H1 (cell line): ENCODE results near the gene GALNT1. TPM values are rescaled to one million over a fixed set of nuclear protein-coding genes. Genes with fewer than 3 reads are reported as not detected.

Experiments
- CTCF ChIA-PET: fragments of 300-600 bp; sonication (Branson Sonifier 250); formaldehyde crosslinking; loops from one replicate; lab custom pipeline; 2021; ENCODE audit not compliant: partially characterized antibody; lab: Charles Lee
- POLR2A ChIA-PET: fragments of 300-600 bp; sonication (Branson Sonifier 250); formaldehyde crosslinking; loops from one replicate; lab custom pipeline; 2021; ENCODE audit warnings: inconsistent platforms; ENCODE audit not compliant: partially characterized antibody; lab: Charles Lee
- DNase-seq, 2 experiments: peaks; one replicate each; pipeline versions ENCODE4 v3.0.0 to v3.0.0-alpha.2; 2010 to 2022; ENCODE audit warnings: low spot score in 2 of 2, low read depth in 1 of 2, mixed read lengths in 1 of 2
- FAIRE-seq: peaks from 2 replicates; lab custom pipeline; 2011; peaks lifted over from hg19 to GRCh38; lab: Jason Lieb, UNC
- H2AFZ ChIP-seq: 2 replicates; pipeline ENCODE4 v1.8.1; 2012; ENCODE audit warnings: low read length, inconsistent platforms
- H2AK5ac ChIP-seq: 2 replicates; pipeline ENCODE4 v1.6.1; 2013; ENCODE audit warnings: low read depth, low read length
- H2BK120ac ChIP-seq: replicated peaks from 2 replicates; pipeline ENCODE3; 2013; ENCODE audit warnings: low read depth, low read length, inconsistent platforms
- H2BK12ac ChIP-seq: 2 replicates; pipeline ENCODE4 v1.6.1; 2013; ENCODE audit warnings: low read depth, low read length
- H2BK15ac ChIP-seq: 2 replicates; pipeline ENCODE4 v1.6.1; 2013; ENCODE audit warnings: low read length
- H2BK20ac ChIP-seq: 2 replicates; pipeline ENCODE4 v1.6.1; 2013; ENCODE audit warnings: low read length
- H2BK5ac ChIP-seq: 2 replicates; pipeline ENCODE4 v1.6.1; 2013; ENCODE audit warnings: low read depth, low read length
- H3K14ac ChIP-seq: 2 replicates; pipeline ENCODE4 v1.6.1; 2013; ENCODE audit warnings: inconsistent platforms; ENCODE audit not compliant: insufficient read length
- H3K18ac ChIP-seq: 2 replicates; pipeline ENCODE4 v1.6.1; 2013; ENCODE audit warnings: low read length; ENCODE audit errors: extremely low read depth
- H3K23ac ChIP-seq: 2 replicates; pipeline ENCODE4 v1.6.1; 2013; ENCODE audit warnings: inconsistent platforms; ENCODE audit not compliant: insufficient read length
- H3K23me2 ChIP-seq: 2 replicates; pipeline ENCODE4 v1.6.1; 2013; ENCODE audit warnings: low read depth, low read length
- H3K27ac ChIP-seq: 2 replicates; pipeline ENCODE4 v1.6.1; 2011; ENCODE audit warnings: low read depth, low read length, inconsistent platforms
- H3K27me3 ChIP-seq, 4 experiments: replicated peaks in 1 of 4; 1 replicate in 1 of 4; 2 replicates in 3 of 4; pipeline versions ENCODE4 v1.6.1 to v1.8.1; 2011 to 2013; ENCODE audit warnings: low read length in 3 of 4, mild to moderate bottlenecking in 3 of 4, inconsistent platforms in 2 of 4, mixed read lengths in 2 of 4, moderate library complexity in 1 of 4; ENCODE audit not compliant: control insufficient read depth in 3 of 4, insufficient read depth in 3 of 4; ENCODE audit errors: extremely low read depth in 1 of 4
- H3K36me3 ChIP-seq, 4 experiments: 2 replicates each; pipeline versions ENCODE4 v1.6.1 to v1.8.1; 2011 to 2013; ENCODE audit warnings: mild to moderate bottlenecking in 4 of 4, low read length in 3 of 4, moderate library complexity in 2 of 4, control low read depth in 1 of 4, inconsistent platforms in 1 of 4; ENCODE audit not compliant: insufficient read depth in 4 of 4, control insufficient read depth in 2 of 4
- H3K4ac ChIP-seq: replicated peaks from 2 replicates; pipeline ENCODE3; 2013; ENCODE audit warnings: low read length, low read depth, mixed read lengths, inconsistent platforms; ENCODE audit not compliant: insufficient read length
- H3K4me1 ChIP-seq, 4 experiments: replicated peaks in 1 of 4; 1 replicate in 1 of 4; 2 replicates in 3 of 4; pipeline versions ENCODE4 v1.6.1 to v1.8.1; 2011 to 2013; ENCODE audit warnings: low read length in 3 of 4, inconsistent platforms in 2 of 4, mixed read lengths in 1 of 4; ENCODE audit not compliant: insufficient read depth in 4 of 4, control insufficient read depth in 3 of 4
- H3K4me2 ChIP-seq, 2 experiments: 2 replicates each; pipeline versions ENCODE4 v1.6.1 to v1.8.1; 2011 to 2013; ENCODE audit warnings: low read depth in 2 of 2, low read length in 2 of 2, control low read depth in 1 of 2, inconsistent platforms in 1 of 2, mild to moderate bottlenecking in 1 of 2; ENCODE audit not compliant: insufficient read depth in 1 of 2
- H3K4me3 ChIP-seq, 4 experiments: fragments of 200-600, 300-600 bp in 1 of 4; sonication (generic), shearing (Covaris generic), sonication (Bioruptor Twin) in 1 of 4; 2 replicates each; pipeline versions ENCODE4 v1.5.1 to v1.8.1; 2011 to 2016; ENCODE audit warnings: low read length in 4 of 4, low read depth in 3 of 4, control low read depth in 2 of 4, inconsistent platforms in 2 of 4, mild to moderate bottlenecking in 2 of 4, mixed read lengths in 1 of 4, moderate library complexity in 1 of 4; ENCODE audit not compliant: insufficient read depth in 2 of 4; ENCODE audit errors: extremely low read depth in 1 of 4
- H3K56ac ChIP-seq: replicated peaks from 2 replicates; pipeline ENCODE3; 2013; ENCODE audit warnings: low read depth, mild to moderate bottlenecking, mixed read lengths, low read length, inconsistent platforms; ENCODE audit not compliant: insufficient read length
- H3K79me1 ChIP-seq: 2 replicates; pipeline ENCODE4 v1.6.1; 2013; ENCODE audit warnings: low read depth, low read length, control low read depth
- H3K79me2 ChIP-seq, 2 experiments: 2 replicates each; pipeline versions ENCODE4 v1.6.1 to v1.8.1; 2012 to 2013; ENCODE audit warnings: low read length in 2 of 2, mild to moderate bottlenecking in 2 of 2, inconsistent platforms in 1 of 2; ENCODE audit not compliant: insufficient read depth in 2 of 2, control insufficient read depth in 1 of 2
- H3K9ac ChIP-seq, 4 experiments: replicated peaks in 1 of 4; 1 replicate in 1 of 4; 2 replicates in 3 of 4; pipeline versions ENCODE4 v1.6.1 to v1.8.1; 2011 to 2013; ENCODE audit warnings: low read depth in 3 of 4, low read length in 3 of 4, control low read depth in 2 of 4, mild to moderate bottlenecking in 2 of 4, moderate library complexity in 2 of 4, inconsistent platforms in 1 of 4; ENCODE audit errors: extremely low read depth in 1 of 4
- H3K9me3 ChIP-seq, 2 experiments: 2 replicates each; pipeline versions ENCODE4 v1.6.1 to v1.8.1; 2012 to 2013; ENCODE audit warnings: mild to moderate bottlenecking in 2 of 2, moderate library complexity in 2 of 2, control low read depth in 1 of 2, inconsistent platforms in 1 of 2, low read depth in 1 of 2, low read length in 1 of 2, mixed read lengths in 1 of 2; ENCODE audit not compliant: insufficient read depth in 2 of 2
- H4K20me1 ChIP-seq, 2 experiments: replicated peaks in 1 of 2; 2 replicates each; pipeline versions ENCODE3 to v1.8.1; 2011 to 2013; ENCODE audit warnings: inconsistent platforms in 2 of 2, low read length in 2 of 2, mild to moderate bottlenecking in 1 of 2; ENCODE audit not compliant: insufficient read depth in 2 of 2, control insufficient read depth in 1 of 2
- H4K5ac ChIP-seq: 2 replicates; pipeline ENCODE4 v1.6.1; 2013; ENCODE audit warnings: low read length, low read depth, mixed read lengths, inconsistent platforms; ENCODE audit not compliant: insufficient read length
- H4K8ac ChIP-seq: 2 replicates; pipeline ENCODE4 v1.8.0; 2013; ENCODE audit warnings: mild to moderate bottlenecking, moderate library complexity, low read length, inconsistent platforms; ENCODE audit not compliant: insufficient read depth; ENCODE audit errors: extremely low read depth
- H4K91ac ChIP-seq: replicated peaks from 2 replicates; pipeline ENCODE3; 2013; ENCODE audit warnings: low read length, mixed read lengths, inconsistent platforms; ENCODE audit not compliant: insufficient read length
- CHD1 ChIP-seq: IDR thresholded peaks from 2 replicates; pipeline ENCODE4 v1.6.1; 2012; ENCODE audit warnings: low read depth, low read length, improper control_type of control experiment
- HDAC6 ChIP-seq: IDR thresholded peaks from one replicate; pipeline ENCODE4 v1.7.1; 2012; ENCODE audit warnings: low read depth, mild to moderate bottlenecking, inconsistent platforms, low read length, moderate library complexity
- KDM1A ChIP-seq: fragments of 200-600, 300-600 bp; sonication (generic); IDR thresholded peaks from 2 replicates; pipeline ENCODE4 v1.7.1; 2016; ENCODE audit warnings: mild to moderate bottlenecking, low read length, borderline replicate concordance
- MAFK ChIP-seq: IDR thresholded peaks from 2 replicates; pipeline ENCODE4 v1.6.1; 2012; ENCODE audit warnings: low read depth, mild to moderate bottlenecking, improper control_type of control experiment, low read length
- POLR2A ChIP-seq, 2 experiments: IDR thresholded peaks; 1 replicate in 1 of 2; 2 replicates in 1 of 2; pipeline ENCODE4 v1.6.1; 2011; ENCODE audit warnings: low read depth in 2 of 2, low read length in 2 of 2, mild to moderate bottlenecking in 2 of 2; ENCODE audit errors: control extremely low read depth in 1 of 2
- RAD21 ChIP-seq, 2 experiments: IDR thresholded peaks in 1 of 2; conservative IDR thresholded peaks in 1 of 2; 2 replicates each; pipeline ENCODE4 v1.6.1; 2011; ENCODE audit warnings: low read depth in 2 of 2, low read length in 2 of 2, improper control_type of control experiment in 1 of 2, inconsistent platforms in 1 of 2, mild to moderate bottlenecking in 1 of 2, moderate library complexity in 1 of 2
- RBBP5 ChIP-seq: IDR thresholded peaks from 2 replicates; pipeline ENCODE4 v1.7.1; 2012; ENCODE audit warnings: low read depth, mild to moderate bottlenecking, inconsistent platforms, low read length, moderate library complexity, borderline replicate concordance
- RNF2 ChIP-seq: fragments of 200-900, 300-1000 bp; sonication (generic); IDR thresholded peaks from 2 replicates; pipeline ENCODE4 v1.7.1; 2016; ENCODE audit warnings: borderline replicate concordance, low read depth, mild to moderate bottlenecking, antibody characterized with exemption, low read length; ENCODE audit not compliant: poor library complexity, severe bottlenecking; ENCODE audit errors: missing control alignments
- SRF ChIP-seq: IDR thresholded peaks from 2 replicates; pipeline ENCODE4 v1.6.1; 2011; ENCODE audit warnings: mild to moderate bottlenecking, low read depth, low read length, moderate library complexity
- TEAD4 ChIP-seq: IDR thresholded peaks from 2 replicates; pipeline ENCODE4 v1.6.1; 2012; ENCODE audit warnings: low read depth, low read length, inconsistent platforms, mixed read lengths
- WGBS, 2 experiments: shearing (Covaris generic) in 1 of 2; methylation state at CpG; one replicate each; pipeline versions ENCODE4 v1.1.6 to v1.1.7; 2013 to 2015; ENCODE audit warnings: low lambda C conversion rate in 2 of 2, mixed read lengths in 2 of 2, inconsistent platforms in 1 of 2, low coverage in 1 of 2, missing lambda C conversion rate in 1 of 2; ENCODE audit not compliant: insufficient replicate concordance in 2 of 2, insufficient coverage in 1 of 2, insufficient read length in 1 of 2; ENCODE audit errors: extremely low coverage in 1 of 2, missing lambda C conversion rate in 1 of 2; 5-methylcytosine and 5-hydroxymethylcytosine counted together
- polyA plus RNA-seq, 7 experiments: library from polyadenylated mRNA; depleted of rRNA in 3 of 7; stranded (reverse) in 5 of 7; unstranded in 2 of 7; fragments of >200 nt in 5 of 7; fragments of 200-250 nt in 2 of 7; gene quantifications; 1 replicate in 5 of 7; 2 replicates in 1 of 7; 4 replicates in 1 of 7; pipeline versions ENCODE4 v1.2.1 to v1.2.3, GENCODE V29; 2011 to 2013; ENCODE audit warnings: missing spikeins in 2 of 7, mixed read lengths in 2 of 7
- total RNA-seq: library from RNA; stranded (reverse); fragmentation: NEBNext Ultra II Directional; extraction: Animal tissue kit (Norgen Biotek cat#: 25700); gene quantifications from 2 replicates; pipeline ENCODE4 v1.2.1, GENCODE V29; 2021
- TF ChIP-seq, protein P1 (sequence below): IDR thresholded peaks from 2 replicates; pipeline ENCODE4 v1.6.1; 2011; ENCODE audit warnings: low read length, improper control_type of control experiment

Gene GALNT1
- total and polyA plus RNA-seq, 2 of the 8 experiments (the other 6 are each of a cell fraction or from before 2014, with no cell fraction given) = 22.4 to 101 TPM

- CTCF ChIA-PET = interaction anchor here (0.6 to 1.1 kb wide), 3 partner anchors 53 to 604 kb away, joined by 3 to 4 read pairs (median 3); no protein-coding TSS in a partner anchor
- TF ChIP-seq KDM1A (no peak), RBBP5 (no peak), HDAC6 (no peak), CHD1 (no peak), RAD21 (IDR thresholded peaks at IDR 0.05 in 1 of 2, conservative IDR thresholded peaks at IDR 0.05 in 1 of 2; ENCODE audit: low read depth in 2 of 2, low read length in 2 of 2) (no peak), TEAD4 (no peak), SRF (no peak), RNF2 (no peak), POLR2A (IDR thresholded peaks at IDR 0.05; ENCODE audit: control extremely low read depth in 1 of 2, low read depth in 2 of 2, low read length in 2 of 2) (no peak), MAFK (no peak)
- TF ChIP-seq, protein P1, sequence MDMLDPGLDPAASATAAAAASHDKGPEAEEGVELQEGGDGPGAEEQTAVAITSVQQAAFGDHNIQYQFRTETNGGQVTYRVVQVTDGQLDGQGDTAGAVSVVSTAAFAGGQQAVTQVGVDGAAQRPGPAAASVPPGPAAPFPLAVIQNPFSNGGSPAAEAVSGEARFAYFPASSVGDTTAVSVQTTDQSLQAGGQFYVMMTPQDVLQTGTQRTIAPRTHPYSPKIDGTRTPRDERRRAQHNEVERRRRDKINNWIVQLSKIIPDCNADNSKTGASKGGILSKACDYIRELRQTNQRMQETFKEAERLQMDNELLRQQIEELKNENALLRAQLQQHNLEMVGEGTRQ = no peak
Observed at GRCh38 chr18:35730691-35731370, 149.3 kb downstream of the GALNT1 start.

More at GRCh38 chr18:35730691-35731370, 149.3 kb downstream of the GALNT1 start:
- WGBS, 2 experiments = 88% methylated on average over 12 of the region's 12 CpGs; no CpG with 5 or more reads in 1 of the 2 experiments
- H4K20me1 ChIP-seq = no peaks in the 10 kb centered on the region
- H4K8ac ChIP-seq = peak overlapping the region; percentile 75; the same call in 1 of the 2 replicates
- no peaks in the 10 kb centered on the region for H3K27me3 ChIP-seq
- no peaks in the 10 kb centered on the region for H3K79me1 ChIP-seq
- H3K9ac ChIP-seq = no peak overlapping the region
- no peak overlapping the region for H2BK5ac ChIP-seq
- H3K4me2 ChIP-seq = no peak overlapping the region
- H3K4me1 ChIP-seq = no peaks in the 10 kb centered on the region
- H3K36me3 ChIP-seq = no peaks in the 10 kb centered on the region
- no peak overlapping the region for H4K5ac ChIP-seq
- no peak overlapping the region for H3K23ac ChIP-seq
- no peak overlapping the region for H3K4ac ChIP-seq
- H3K23me2 ChIP-seq = no peaks in the 10 kb centered on the region
- no peak overlapping the region for H2AK5ac ChIP-seq
- H3K14ac ChIP-seq = no peak overlapping the region
- DNase-seq = no peak
- peaks cover 3% of the 10 kb centered on the region in 2 experiments; a peak in 1 of 4 replicates for H3K9me3 ChIP-seq
- no peak overlapping the region for H3K18ac ChIP-seq
- H2AFZ ChIP-seq = no peak overlapping the region
- no peaks in the 10 kb centered on the region for H3K79me2 ChIP-seq
- POLR2A ChIA-PET = interaction anchor here (1.0 kb wide), 1 partner anchor 63 kb away, joined by 3 read pairs; no protein-coding TSS in a partner anchor
- H3K27ac ChIP-seq = no peak overlapping the region
- no peak overlapping the region for H3K56ac ChIP-seq
- H2BK15ac ChIP-seq = no peak overlapping the region
- no peak overlapping the region for H2BK20ac ChIP-seq
- no peak for FAIRE-seq
- no peak overlapping the region for H2BK120ac ChIP-seq
- no peak overlapping the region for H2BK12ac ChIP-seq
- no peak overlapping the region for H3K4me3 ChIP-seq
- no peak overlapping the region for H4K91ac ChIP-seq
